OCI-LY7 (cell line): ENCODE measurements around the gene KIAA1217. TPM values are rescaled to one million over a fixed set of nuclear protein-coding genes. Genes with fewer than 3 reads are reported as not detected.

Source experiments
- BruUV-seq: library from RNA; stranded (reverse); fragments of 400-500 nt; replicated peaks from 2 replicates; lab custom pipeline; 2021; lab: Mats Ljungman, UMichigan
- CTCF ChIA-PET: fragments of 300-600 bp; sonication (Branson Sonifier 250); formaldehyde crosslinking; loops from one replicate; lab custom pipeline; 2022; ENCODE audit warnings: antibody characterized with exemption; ENCODE audit not compliant: unreplicated experiment; lab: Charles Lee
- POLR2A ChIA-PET: fragments of 300-600 bp; sonication (Branson Sonifier 250); formaldehyde crosslinking; loops from one replicate; lab custom pipeline; 2022; ENCODE audit warnings: antibody characterized with exemption; lab: Charles Lee
- DNase-seq: peaks from one replicate; pipeline ENCODE4 v3.0.0-alpha.2; 2015; ENCODE audit warnings: low spot score
- H2AFZ ChIP-seq: fragments of 200-600 bp; sonication (generic), shearing (Covaris generic); 2 replicates; pipeline ENCODE4 v1.6.1; 2014; ENCODE audit warnings: mild to moderate bottlenecking, antibody characterized with exemption, low read length, moderate library complexity
- H3K27ac ChIP-seq: fragments of 200-600 bp; sonication (generic); 2 replicates; pipeline ENCODE4 v1.5.1; 2014; ENCODE audit warnings: mixed run types, low read depth, mild to moderate bottlenecking, moderate library complexity, low read length, inconsistent platforms; ENCODE audit not compliant: poor library complexity, severe bottlenecking
- H3K36me3 ChIP-seq: fragments of 200-600 bp; sonication (generic); 2 replicates; pipeline ENCODE4 v1.6.1; 2014; ENCODE audit warnings: mild to moderate bottlenecking, antibody characterized with exemption, low read length, moderate library complexity, mixed read lengths; ENCODE audit not compliant: insufficient read depth
- H3K4me1 ChIP-seq: fragments of 200-600 bp; sonication (generic); 2 replicates; pipeline ENCODE4 v1.5.1; 2014; ENCODE audit warnings: mild to moderate bottlenecking, low read length; ENCODE audit not compliant: insufficient read depth, poor library complexity, severe bottlenecking
- H3K4me2 ChIP-seq: fragments of 200-600 bp; sonication (generic); 2 replicates; pipeline ENCODE4 v1.6.1; 2014; ENCODE audit warnings: mild to moderate bottlenecking, low read length
- H3K4me3 ChIP-seq: fragments of 200-600 bp; sonication (generic); 2 replicates; pipeline ENCODE4 v1.5.1; 2014; ENCODE audit warnings: mild to moderate bottlenecking, low read depth, low read length; ENCODE audit not compliant: poor library complexity, severe bottlenecking
- H3K79me2 ChIP-seq: fragments of 200-600 bp; sonication (generic); 2 replicates; pipeline ENCODE4 v1.6.1; 2016; ENCODE audit warnings: low read depth, mild to moderate bottlenecking, low read length, moderate library complexity, mixed read lengths; ENCODE audit not compliant: insufficient read depth
- H3K9me2 ChIP-seq: fragments of 200-600 bp; sonication (generic); 2 replicates; pipeline ENCODE4 v1.6.1; 2016; ENCODE audit warnings: mild to moderate bottlenecking, low read length, mixed read lengths; ENCODE audit not compliant: insufficient read depth
- H3K9me3 ChIP-seq: fragments of 200-600 bp; sonication (generic); 2 replicates; pipeline ENCODE4 v1.6.1; 2014; ENCODE audit warnings: mild to moderate bottlenecking, mixed run types, low read length, mixed read lengths
- H4K20me1 ChIP-seq: fragments of 200-600 bp; sonication (generic); 2 replicates; pipeline ENCODE4 v1.6.1; 2014; ENCODE audit warnings: mild to moderate bottlenecking, antibody characterized with exemption, low read length, moderate library complexity, mixed read lengths; ENCODE audit not compliant: insufficient read depth
- CTCF ChIP-seq: fragments of 200-600 bp; sonication (generic); conservative IDR thresholded peaks from 2 replicates; pipeline ENCODE4 v1.5.1; 2014; ENCODE audit warnings: mild to moderate bottlenecking, antibody characterized with exemption, low read length, moderate library complexity, mixed read lengths
- EZH2phosphoT487 ChIP-seq: fragments of 200-600 bp; sonication (generic); IDR thresholded peaks from 2 replicates; pipeline ENCODE4 v1.6.1; 2018; ENCODE audit warnings: low read depth, borderline replicate concordance, mild to moderate bottlenecking, mixed run types, antibody characterized with exemption, low read length, moderate library complexity, mixed read lengths
- intact Hi-C: fragments of 100-400 bp; cut with micrococcal nuclease; formaldehyde crosslinking; loops from one replicate; pipeline ENCODE4 v1.10.0; 2022; ENCODE audit not compliant: unreplicated experiment
- total RNA-seq, 2 experiments: library from RNA; depleted of rRNA in 1 of 2; stranded (reverse); fragments of >200 nt in 1 of 2; shearing (Covaris generic) in 1 of 2; gene quantifications; 2 replicates each; pipeline ENCODE4 v1.2.3, GENCODE V29; 2014 to 2022

The KIAA1217 gene
- total RNA-seq, 2 experiments from 2014 or later, result not detected

DNA sequence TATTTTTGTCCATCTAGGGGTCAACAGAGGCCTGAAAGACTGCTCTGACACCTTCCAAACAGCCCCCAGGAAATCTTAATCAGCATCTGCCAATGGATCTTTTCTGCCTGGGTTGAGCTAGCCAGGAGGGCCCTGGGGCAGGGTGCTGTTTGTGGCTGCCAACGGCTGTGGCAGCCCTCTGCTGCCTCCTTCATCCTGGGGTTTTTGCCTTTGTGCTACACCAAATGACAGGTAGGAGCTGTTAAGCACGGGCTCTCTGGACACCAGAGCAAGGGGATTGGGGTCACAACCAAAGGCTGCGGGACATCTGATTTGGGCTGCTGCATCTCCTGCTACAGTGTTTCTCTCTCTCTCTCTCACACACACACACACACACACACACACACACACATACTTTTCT lies 2.0 kb upstream of the KIAA1217 start:
- Histone ChIP-seq H3K9me3 (no peaks in the 10 kb centered on the region), H3K27ac (no peak overlapping the region), H3K36me3 (no peaks in the 10 kb centered on the region), H3K4me3 (no peak overlapping the region), H3K4me2 (no peak overlapping the region), H3K4me1 (no peaks in the 10 kb centered on the region), H3K79me2 (no peaks in the 10 kb centered on the region), H3K9me2 (no peaks in the 10 kb centered on the region), H2AFZ (no peak overlapping the region), H4K20me1 (no peaks in the 10 kb centered on the region)
- no TSS peak for BruUV-seq
- intact Hi-C loops, result no loop called here
- no peak for TF ChIP-seq CTCF
- TF ChIP-seq EZH2phosphoT487, result no peak
- CTCF ChIA-PET, result no interaction called here
- POLR2A ChIA-PET, result no interaction called here
- no peak for DNase-seq

DNA sequence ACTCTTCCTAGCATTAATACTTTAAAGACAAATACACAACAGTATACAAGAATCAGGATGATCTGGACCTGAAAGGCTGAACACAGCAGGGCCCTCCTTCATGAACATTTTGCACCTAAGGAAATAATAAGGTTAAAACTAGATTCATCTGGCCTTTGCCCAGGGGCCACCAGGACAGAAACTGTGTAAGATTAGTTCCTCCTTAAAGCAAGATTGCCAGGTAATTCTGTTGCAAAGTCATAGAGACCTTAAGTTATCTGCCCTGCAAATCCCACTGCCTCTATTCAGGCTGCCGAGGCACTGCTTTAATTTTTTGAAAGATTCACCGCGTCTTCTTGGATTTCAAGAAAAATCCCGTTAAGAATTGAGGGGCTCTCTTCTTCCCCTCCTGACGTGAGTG lies 1.6 kb upstream of the KIAA1217 start:
- intact Hi-C loops, result no loop called here
- no peak for DNase-seq
- no peaks in the 10 kb centered on the region for H3K9me3 ChIP-seq
- H3K9me2 ChIP-seq, result no peaks in the 10 kb centered on the region
- no peak overlapping the region for H3K27ac ChIP-seq
- ChIA-PET POLR2A (no interaction called here), CTCF (no interaction called here)
- H3K36me3 ChIP-seq, result no peaks in the 10 kb centered on the region
- no peaks in the 10 kb centered on the region for H3K4me1 ChIP-seq
- no peak overlapping the region for H2AFZ ChIP-seq
- no peak overlapping the region for H3K4me2 ChIP-seq
- BruUV-seq, result no TSS peak
- no peak overlapping the region for H3K4me3 ChIP-seq
- no peaks in the 10 kb centered on the region for H3K79me2 ChIP-seq
- no peaks in the 10 kb centered on the region for H4K20me1 ChIP-seq
- TF ChIP-seq EZH2phosphoT487 (no peak), CTCF (no peak)

- TF ChIP-seq EZH2phosphoT487 (no peak), CTCF (no peak)
- BruUV-seq, result no TSS peak
- CTCF ChIA-PET, result interaction anchor here (0.6 kb wide), 1 partner anchor 249 kb away, joined by 4 read pairs; no protein-coding TSS in a partner anchor
Observed at GRCh38 chr10:24207781-24208611, 942 bp upstream of the KIAA1217 start.

More at GRCh38 chr10:24207781-24208611, 942 bp upstream of the KIAA1217 start:
- Histone ChIP-seq H4K20me1 (no peaks in the 10 kb centered on the region), H3K4me3 (no peak overlapping the region), H3K36me3 (no peaks in the 10 kb centered on the region), H2AFZ (no peak overlapping the region), H3K79me2 (no peaks in the 10 kb centered on the region), H3K4me1 (no peaks in the 10 kb centered on the region), H3K27ac (no peak overlapping the region), H3K9me2 (no peaks in the 10 kb centered on the region), H3K4me2 (no peak overlapping the region), H3K9me3 (no peaks in the 10 kb centered on the region)
- POLR2A ChIA-PET, result interaction anchor here (0.6 kb wide), 2 partner anchors 58 to 501 kb away, joined by 3 read pairs; no protein-coding TSS in a partner anchor
- no peak for DNase-seq
- intact Hi-C loops, result no loop called here
